ENCODE data around the gene COX6B1. TPM values are rescaled to one million over a fixed set of nuclear protein-coding genes. Genes with fewer than 3 reads are reported as not detected.

COX6B1 gene
- total RNA-seq, 4 donors from 2014 or later, result 899 to 1,245 (median 976) TPM

DNA sequence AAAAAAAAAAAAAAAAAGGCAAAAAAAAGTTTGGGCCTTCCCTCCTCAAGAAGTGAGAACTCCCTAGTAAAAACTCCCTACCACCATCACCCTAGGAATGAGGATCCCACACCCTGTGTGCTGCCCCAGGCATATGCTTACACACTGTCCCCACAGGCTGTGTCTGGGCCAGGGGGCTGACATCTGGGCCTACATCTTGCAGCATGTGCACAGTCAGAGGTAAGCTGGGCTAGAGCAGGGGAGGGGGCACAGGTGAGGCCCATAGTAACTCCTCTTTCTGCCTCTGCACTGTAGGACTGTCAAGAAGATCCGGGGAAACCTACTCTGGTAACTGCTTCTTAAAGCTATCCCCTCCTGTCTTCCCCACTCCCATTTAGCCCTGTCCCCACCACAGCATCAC, 34.5 kb upstream of the COX6B1 start:
- Histone ChIP-seq H3K27me3 (no peaks in the 10 kb centered on the region), H3K4me1 (peaks cover 5 to 15% of the 10 kb centered on the region in 2 donors), H3K4me3 (no peak overlapping the region), H3K36me3 (no peaks in the 10 kb centered on the region), H3K9me3 (no peaks in the 10 kb centered on the region), H3K27ac (no peak overlapping the region)
- in situ Hi-C loops (cut with MboI; ENCODE audit: low sequenced_read_pairs in 4 of 4) (no loop called here), intact Hi-C loops (cut with DNase I; ENCODE audit: low total_unique reads) (no loop called here)
- ATAC-seq (no peak), DNase-seq (no peak)
- no peak for TF ChIP-seq POLR2A (IDR thresholded peaks at IDR 0.05)
- TF ChIP-seq, protein P1, sequence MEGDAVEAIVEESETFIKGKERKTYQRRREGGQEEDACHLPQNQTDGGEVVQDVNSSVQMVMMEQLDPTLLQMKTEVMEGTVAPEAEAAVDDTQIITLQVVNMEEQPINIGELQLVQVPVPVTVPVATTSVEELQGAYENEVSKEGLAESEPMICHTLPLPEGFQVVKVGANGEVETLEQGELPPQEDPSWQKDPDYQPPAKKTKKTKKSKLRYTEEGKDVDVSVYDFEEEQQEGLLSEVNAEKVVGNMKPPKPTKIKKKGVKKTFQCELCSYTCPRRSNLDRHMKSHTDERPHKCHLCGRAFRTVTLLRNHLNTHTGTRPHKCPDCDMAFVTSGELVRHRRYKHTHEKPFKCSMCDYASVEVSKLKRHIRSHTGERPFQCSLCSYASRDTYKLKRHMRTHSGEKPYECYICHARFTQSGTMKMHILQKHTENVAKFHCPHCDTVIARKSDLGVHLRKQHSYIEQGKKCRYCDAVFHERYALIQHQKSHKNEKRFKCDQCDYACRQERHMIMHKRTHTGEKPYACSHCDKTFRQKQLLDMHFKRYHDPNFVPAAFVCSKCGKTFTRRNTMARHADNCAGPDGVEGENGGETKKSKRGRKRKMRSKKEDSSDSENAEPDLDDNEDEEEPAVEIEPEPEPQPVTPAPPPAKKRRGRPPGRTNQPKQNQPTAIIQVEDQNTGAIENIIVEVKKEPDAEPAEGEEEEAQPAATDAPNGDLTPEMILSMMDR (IDR thresholded peaks at IDR 0.05 in 4 of 5, conservative IDR thresholded peaks at IDR 0.05 in 1 of 5), result no peak

DNA sequence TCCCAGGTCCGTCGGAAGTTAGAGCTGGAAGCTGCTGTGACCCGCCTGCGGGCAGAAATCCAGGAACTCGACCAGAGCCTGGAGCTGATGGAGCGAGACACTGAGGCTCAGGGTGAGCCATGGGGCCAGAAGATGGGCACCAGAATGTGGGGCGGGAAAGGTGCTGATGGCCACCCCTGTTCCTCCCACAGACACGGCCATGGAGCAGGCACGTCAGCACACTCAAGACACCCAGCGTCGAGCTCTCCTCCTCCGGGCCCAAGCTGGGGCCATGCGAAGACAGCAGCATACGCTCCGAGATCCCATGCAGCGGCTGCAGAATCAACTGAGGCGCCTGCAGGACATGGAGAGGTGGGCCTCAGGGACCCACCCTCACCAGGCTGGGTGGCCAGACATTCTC, 33.1 kb upstream of the COX6B1 start:
- Histone ChIP-seq H3K36me3 (no peaks in the 10 kb centered on the region), H3K9me3 (no peaks in the 10 kb centered on the region), H3K4me3 (no peak overlapping the region), H3K27me3 (no peaks in the 10 kb centered on the region), H3K4me1 (peaks cover 5 to 15% of the 10 kb centered on the region in 2 donors), H3K27ac (no peak overlapping the region)
- TF ChIP-seq, protein P1 (IDR thresholded peaks at IDR 0.05 in 4 of 5, conservative IDR thresholded peaks at IDR 0.05 in 1 of 5), result no peak
- no peak for TF ChIP-seq POLR2A (IDR thresholded peaks at IDR 0.05)
- ATAC-seq (no peak), DNase-seq (no peak)
- intact Hi-C loops (cut with DNase I; ENCODE audit: low total_unique reads), result no loop called here
- in situ Hi-C loops (cut with MboI; ENCODE audit: low sequenced_read_pairs in 4 of 4), result no loop called here

GRCh38 chr19:35618857-35619256, 29.3 kb upstream of the COX6B1 start:
- in situ Hi-C loops (cut with MboI; ENCODE audit: low sequenced_read_pairs in 4 of 4) (no loop called here), intact Hi-C loops (cut with DNase I; ENCODE audit: low total_unique reads) (no loop called here)
- DNase-seq (no peak), ATAC-seq (no peak)
- Histone ChIP-seq H3K4me1 (no peaks in the 10 kb centered on the region), H3K27me3 (no peaks in the 10 kb centered on the region), H3K9me3 (no peaks in the 10 kb centered on the region), H3K4me3 (no peak overlapping the region), H3K36me3 (no peaks in the 10 kb centered on the region), H3K27ac (no peak overlapping the region)
- no peak for TF ChIP-seq POLR2A (IDR thresholded peaks at IDR 0.05)
- TF ChIP-seq, protein P1 (IDR thresholded peaks at IDR 0.05 in 4 of 5, conservative IDR thresholded peaks at IDR 0.05 in 1 of 5), result no peak

- Histone ChIP-seq H3K27ac (no peak overlapping the region), H3K27me3 (no peaks in the 10 kb centered on the region), H3K9me3 (no peaks in the 10 kb centered on the region), H3K36me3 (no peaks in the 10 kb centered on the region), H3K4me1 (no peaks in the 10 kb centered on the region), H3K4me3 (no peak overlapping the region)
- intact Hi-C loops (cut with DNase I; ENCODE audit: low total_unique reads), result no loop called here
- ATAC-seq (no peak), DNase-seq (no peak)
- in situ Hi-C loops (cut with MboI; ENCODE audit: low sequenced_read_pairs in 4 of 4), result no loop called here
- no peak for TF ChIP-seq POLR2A (IDR thresholded peaks at IDR 0.05)
- TF ChIP-seq, protein P1 (IDR thresholded peaks at IDR 0.05 in 4 of 5, conservative IDR thresholded peaks at IDR 0.05 in 1 of 5), result no peak
Observed at GRCh38 chr19:35619290-35619923, 28.7 kb upstream of the COX6B1 start.

GRCh38 chr19:35620001-35620400, 28.1 kb upstream of the COX6B1 start:
- Histone ChIP-seq H3K4me1 (no peaks in the 10 kb centered on the region), H3K27me3 (no peaks in the 10 kb centered on the region), H3K4me3 (no peak overlapping the region), H3K9me3 (no peaks in the 10 kb centered on the region), H3K36me3 (no peaks in the 10 kb centered on the region), H3K27ac (no peak overlapping the region)
- in situ Hi-C loops (cut with MboI; ENCODE audit: low sequenced_read_pairs in 4 of 4) (no loop called here), intact Hi-C loops (cut with DNase I; ENCODE audit: low total_unique reads) (loop anchor here (10.0 kb wide), 1 partner anchor 315 kb away; the partner anchor contains the start of gene LRFN3)
- ATAC-seq (no peak), DNase-seq (no peak)
- TF ChIP-seq POLR2A (IDR thresholded peaks at IDR 0.05), result no peak
- TF ChIP-seq, protein P1 (IDR thresholded peaks at IDR 0.05 in 4 of 5, conservative IDR thresholded peaks at IDR 0.05 in 1 of 5), result no peak

Data from gastrocnemius medialis (tissue), 4 donors.